HepG2 (cell line): ENCODE results near the gene PDZD11. TPM values are rescaled to one million over a fixed set of nuclear protein-coding genes. Genes with fewer than 3 reads are reported as not detected.

Experiments used
- ELK4 ChIP-seq: sonication (generic); formaldehyde crosslinking; IDR thresholded peaks from 2 replicates; pipeline ENCODE4 v1.9.0; 2021; ENCODE audit warnings: missing genetic modification reagents, borderline replicate concordance
- FIP1L1 ChIP-seq: fragments of 200-400 bp; formaldehyde crosslinking; IDR thresholded peaks from 2 replicates; pipeline ENCODE4 v1.6.1; 2018; ENCODE audit warnings: low read depth, mild to moderate bottlenecking, low read length, moderate library complexity, borderline replicate concordance; ENCODE audit not compliant: insufficient read depth
- GABPB1 ChIP-seq: IDR thresholded peaks from 2 replicates; pipeline ENCODE4 v1.6.1; 2016; ENCODE audit warnings: mild to moderate bottlenecking, missing genetic modification reagents, moderate library complexity, missing compliant biosample characterization
- GMEB2 ChIP-seq: IDR thresholded peaks from 2 replicates; pipeline ENCODE4 v1.6.1; 2016; ENCODE audit warnings: missing biosample characterization, missing genetic modification reagents, low read depth
- GZF1 ChIP-seq: sonication (generic); formaldehyde crosslinking; IDR thresholded peaks from 2 replicates; pipeline ENCODE4 v1.5.1; 2020; ENCODE audit warnings: mild to moderate bottlenecking, missing genetic modification reagents
- HMGXB3 ChIP-seq: sonication (generic); formaldehyde crosslinking; IDR thresholded peaks from 2 replicates; pipeline ENCODE4 v1.4.0; 2020; ENCODE audit warnings: missing genetic modification reagents, borderline replicate concordance
- JDP2 ChIP-seq: sonication (generic); formaldehyde crosslinking; IDR thresholded peaks from 2 replicates; pipeline ENCODE4 v1.8.1; 2022; ENCODE audit warnings: missing genetic modification reagents, borderline replicate concordance
- KDM1A ChIP-seq: IDR thresholded peaks from 2 replicates; pipeline ENCODE4 v1.6.1; 2016; ENCODE audit warnings: missing compliant biosample characterization
- PHF8 ChIP-seq: sonication (generic); formaldehyde crosslinking; IDR thresholded peaks from 2 replicates; pipeline ENCODE4 v1.5.0; 2020; ENCODE audit warnings: missing genetic modification reagents
- RARG ChIP-seq: sonication (generic); formaldehyde crosslinking; IDR thresholded peaks from 2 replicates; pipeline ENCODE4 v1.4.0; 2020; ENCODE audit warnings: low read depth, mild to moderate bottlenecking, missing genetic modification reagents
- RELA ChIP-seq: sonication (generic); formaldehyde crosslinking; IDR thresholded peaks from 2 replicates; pipeline ENCODE4 v1.4.0; 2020; ENCODE audit warnings: missing genetic modification reagents
- RFX1 ChIP-seq: fragments of 450-650 bp; IDR thresholded peaks from 2 replicates; pipeline ENCODE4 v1.6.1; 2017
- SIX1 ChIP-seq: sonication (generic); formaldehyde crosslinking; IDR thresholded peaks from 2 replicates; pipeline ENCODE4 v1.4.0; 2020; ENCODE audit warnings: missing genetic modification reagents, borderline replicate concordance
- SKI ChIP-seq: fragments of 450-650 bp; IDR thresholded peaks from one replicate; pipeline ENCODE4 v1.6.1; 2018; ENCODE audit warnings: mild to moderate bottlenecking; ENCODE audit not compliant: partially characterized antibody
- SRF ChIP-seq: IDR thresholded peaks from 2 replicates; pipeline ENCODE4 v1.6.1; 2011; ENCODE audit warnings: mild to moderate bottlenecking, low read depth, low read length, moderate library complexity
- SRSF4 ChIP-seq: fragments of 200-400 bp; formaldehyde crosslinking; IDR thresholded peaks from one replicate; pipeline ENCODE4 v1.6.1; 2018; ENCODE audit warnings: mild to moderate bottlenecking, low read depth, low read length, moderate library complexity; ENCODE audit not compliant: poor library complexity, severe bottlenecking
- SYNCRIP ChIP-seq: fragments of 200-400 bp; formaldehyde crosslinking; IDR thresholded peaks from 2 replicates; pipeline ENCODE4 v1.6.1; 2018; ENCODE audit warnings: mild to moderate bottlenecking, low read depth, low read length; ENCODE audit not compliant: insufficient read depth
- ZFP62 ChIP-seq: sonication (generic); formaldehyde crosslinking; IDR thresholded peaks from 2 replicates; pipeline ENCODE4 v1.4.0; 2020; ENCODE audit warnings: missing genetic modification reagents
- ZNF260 ChIP-seq: sonication (generic); formaldehyde crosslinking; IDR thresholded peaks from 2 replicates; pipeline ENCODE4 v1.4.0; 2020; ENCODE audit warnings: missing genetic modification reagents, low read depth, mild to moderate bottlenecking, borderline replicate concordance
- ZNF282 ChIP-seq: fragments of 450-650 bp; IDR thresholded peaks from 2 replicates; pipeline ENCODE4 v1.6.1; 2018; ENCODE audit not compliant: partially characterized antibody
- ZNF367 ChIP-seq: sonication (generic); formaldehyde crosslinking; IDR thresholded peaks from 2 replicates; pipeline ENCODE4 v1.4.0; 2020; ENCODE audit warnings: missing genetic modification reagents, borderline replicate concordance
- ZNF580 ChIP-seq: IDR thresholded peaks from 2 replicates; pipeline ENCODE4 v1.6.1; 2016; ENCODE audit warnings: low read depth, borderline replicate concordance
- ZNF75D ChIP-seq: sonication (generic); formaldehyde crosslinking; IDR thresholded peaks from 2 replicates; pipeline ENCODE4 v1.8.1; 2023; ENCODE audit warnings: missing genetic modification reagents, mild to moderate bottlenecking, borderline replicate concordance
- polyA plus RNA-seq, 8 experiments: library from polyadenylated mRNA; depleted of rRNA in 3 of 8; stranded (reverse) in 7 of 8; unstranded in 1 of 8; fragments of >200 nt; fragmentation: Illumina TruSeq in 4 of 8; extraction: Trizol in 4 of 8; gene quantifications; 2 replicates each; pipeline versions ENCODE4 v1.2.1 to v1.2.3, GENCODE V29; 2011 to 2016; ENCODE audit warnings: low read depth in 4 of 8, missing spikeins in 1 of 8, mixed read lengths in 1 of 8; ENCODE audit not compliant: insufficient read depth in 1 of 8
- total RNA-seq, 5 experiments: library from RNA; depleted of rRNA; stranded (reverse); fragments of >200 nt; fragmentation: Illumina TruSeq; extraction: Trizol; gene quantifications; 2 replicates each; pipeline ENCODE4 v1.2.3, GENCODE V29; 2016; ENCODE audit warnings: low read depth in 1 of 5

Gene PDZD11
- total and polyA plus RNA-seq, 2 of the 13 experiments (the other 11 are each of a cell fraction or from before 2014, with no cell fraction given), result 29.1 to 47.0 TPM

GRCh38 chrX:70289793-70290770 is at the start of gene PDZD11, which contains the start of gene KIF4A (continued):
- TF ChIP-seq ELK4 (CRISPR knock-in tag) (no peak), RFX1 (no peak), JDP2 (no peak), ZFP62 (CRISPR knock-in tag) (no peak), ZNF580 (CRISPR knock-in tag) (no peak), HMGXB3 (no peak), ZNF367 (CRISPR knock-in tag) (no peak), GABPB1 (CRISPR knock-in tag) (peak; percentile 93), ZNF260 (CRISPR knock-in tag) (no peak), KDM1A (CRISPR knock-in tag) (no peak), ZNF75D (no peak), RARG (no peak), GMEB2 (CRISPR knock-in tag) (peak; percentile 44; the same call in 1 of the 2 replicates), SYNCRIP (no peak), SRSF4 (no peak), ZNF282 (no peak), SRF (no peak), PHF8 (CRISPR knock-in tag) (peak; percentile 68), GZF1 (no peak), SKI (no peak), RELA (CRISPR knock-in tag) (no peak), SIX1 (CRISPR knock-in tag) (no peak), FIP1L1 (no peak)
